HEK293 (cell line): Measurements from ENCODE around the gene ZNF764.
"Not testable (repeated sequence)": the region's sequence is repeated elsewhere in the genome, so short reads cannot be mapped to it uniquely, and the experiment has no call there.

Experiments used
- HOXA7 ChIP-seq: sonication (generic); formaldehyde crosslinking; IDR thresholded peaks from 2 replicates; pipeline ENCODE4 v1.8.1; 2022; ENCODE audit warnings: missing genetic modification reagents, borderline replicate concordance
- YY1 ChIP-seq: fragments of 450-650 bp; formaldehyde crosslinking; IDR thresholded peaks from 2 replicates; pipeline ENCODE4 v1.5.1; 2018; ENCODE audit warnings: missing biosample characterization, missing genetic modification characterization
- ZNF174 ChIP-seq: fragments of 450-650 bp; formaldehyde crosslinking; IDR thresholded peaks from 2 replicates; pipeline ENCODE4 v1.5.0; 2017; ENCODE audit warnings: missing biosample characterization, mild to moderate bottlenecking, missing genetic modification characterization
- ZNF23 ChIP-seq: fragments of 450-650 bp; formaldehyde crosslinking; IDR thresholded peaks from 2 replicates; pipeline ENCODE4 v1.5.1; 2016; ENCODE audit warnings: missing biosample characterization, missing genetic modification characterization, borderline replicate concordance
- ZNF274 ChIP-seq, 2 experiments: fragments of 200-500 bp in 1 of 2; fragments of 450-650 bp in 1 of 2; sonication (Bioruptor generic) in 1 of 2; formaldehyde crosslinking in 1 of 2; IDR thresholded peaks; 2 replicates each; pipeline versions ENCODE4 v1.5.1 to v1.6.1; 2014 to 2016; ENCODE audit warnings: borderline replicate concordance in 1 of 2, inconsistent platforms in 1 of 2, low read length in 1 of 2, missing biosample characterization in 1 of 2, missing genetic modification characterization in 1 of 2
- ZNF510 ChIP-seq: fragments of 450-650 bp; formaldehyde crosslinking; IDR thresholded peaks from 2 replicates; pipeline ENCODE4 v1.5.1; 2018; ENCODE audit warnings: mild to moderate bottlenecking, missing genetic modification characterization, missing biosample characterization; ENCODE audit not compliant: insufficient replicate concordance
- ZNF707 ChIP-seq: fragments of 450-650 bp; formaldehyde crosslinking; IDR thresholded peaks from 2 replicates; pipeline ENCODE4 v1.5.1; 2016; ENCODE audit warnings: missing biosample characterization, missing genetic modification characterization
- TF ChIP-seq, protein P1 (sequence below): fragments of 450-650 bp; formaldehyde crosslinking; IDR thresholded peaks from 2 replicates; pipeline ENCODE4 v1.5.1; 2016; ENCODE audit warnings: missing biosample characterization, missing genetic modification characterization
- TF ChIP-seq, protein P2 (sequence below): fragments of 450-650 bp; formaldehyde crosslinking; IDR thresholded peaks from 2 replicates; pipeline ENCODE4 v1.5.1; 2016; ENCODE audit warnings: missing biosample characterization, missing genetic modification characterization
- TF ChIP-seq, protein P3 (sequence below): fragments of 450-650 bp; formaldehyde crosslinking; IDR thresholded peaks from 2 replicates; pipeline ENCODE4 v1.5.1; 2017; ENCODE audit warnings: missing biosample characterization, mild to moderate bottlenecking, missing genetic modification characterization, moderate library complexity

DNA sequence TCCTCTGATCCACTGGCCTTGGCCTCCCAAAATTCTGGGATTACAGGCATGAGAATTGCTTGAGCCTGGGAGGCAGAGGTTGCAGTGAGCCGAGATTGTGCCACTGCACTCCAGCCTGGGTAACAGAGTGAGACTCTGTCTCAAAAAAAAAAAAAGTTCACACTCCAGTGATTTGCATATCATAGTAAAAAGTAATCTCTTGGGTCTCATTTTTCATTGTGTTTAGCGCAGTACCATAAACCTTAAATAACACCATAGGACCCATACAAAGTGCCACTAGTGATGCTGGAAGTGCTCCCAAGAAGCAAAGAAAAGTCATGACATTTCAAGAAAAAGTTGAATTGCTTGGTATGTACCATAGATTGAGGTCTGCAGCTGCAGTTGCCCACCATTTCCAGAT lies 31.4 kb upstream of the ZNF764 start:
- not testable (repeated sequence) for TF ChIP-seq HOXA7; YY1; ZNF23 (tag by site-specific recombination); ZNF510 (tag by site-specific recombination); ZNF274 (IDR thresholded peaks at IDR 0.05; ENCODE audit: low read length); ZNF274 (tag by site-specific recombination; IDR thresholded peaks at IDR 0.05; ENCODE audit: borderline replicate concordance); ZNF174 (tag by site-specific recombination); ZNF707 (tag by site-specific recombination)
- TF ChIP-seq, protein P1, sequence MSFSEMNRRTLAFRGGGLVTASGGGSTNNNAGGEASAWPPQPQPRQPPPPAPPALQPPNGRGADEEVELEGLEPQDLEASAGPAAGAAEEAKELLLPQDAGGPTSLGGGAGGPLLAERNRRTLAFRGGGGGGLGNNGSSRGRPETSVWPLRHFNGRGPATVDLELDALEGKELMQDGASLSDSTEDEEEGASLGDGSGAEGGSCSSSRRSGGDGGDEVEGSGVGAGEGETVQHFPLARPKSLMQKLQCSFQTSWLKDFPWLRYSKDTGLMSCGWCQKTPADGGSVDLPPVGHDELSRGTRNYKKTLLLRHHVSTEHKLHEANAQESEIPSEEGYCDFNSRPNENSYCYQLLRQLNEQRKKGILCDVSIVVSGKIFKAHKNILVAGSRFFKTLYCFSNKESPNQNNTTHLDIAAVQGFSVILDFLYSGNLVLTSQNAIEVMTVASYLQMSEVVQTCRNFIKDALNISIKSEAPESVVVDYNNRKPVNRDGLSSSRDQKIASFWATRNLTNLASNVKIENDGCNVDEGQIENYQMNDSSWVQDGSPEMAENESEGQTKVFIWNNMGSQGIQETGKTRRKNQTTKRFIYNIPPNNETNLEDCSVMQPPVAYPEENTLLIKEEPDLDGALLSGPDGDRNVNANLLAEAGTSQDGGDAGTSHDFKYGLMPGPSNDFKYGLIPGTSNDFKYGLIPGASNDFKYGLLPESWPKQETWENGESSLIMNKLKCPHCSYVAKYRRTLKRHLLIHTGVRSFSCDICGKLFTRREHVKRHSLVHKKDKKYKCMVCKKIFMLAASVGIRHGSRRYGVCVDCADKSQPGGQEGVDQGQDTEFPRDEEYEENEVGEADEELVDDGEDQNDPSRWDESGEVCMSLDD (tag by site-specific recombination): not testable (repeated sequence)
- TF ChIP-seq, protein P2, sequence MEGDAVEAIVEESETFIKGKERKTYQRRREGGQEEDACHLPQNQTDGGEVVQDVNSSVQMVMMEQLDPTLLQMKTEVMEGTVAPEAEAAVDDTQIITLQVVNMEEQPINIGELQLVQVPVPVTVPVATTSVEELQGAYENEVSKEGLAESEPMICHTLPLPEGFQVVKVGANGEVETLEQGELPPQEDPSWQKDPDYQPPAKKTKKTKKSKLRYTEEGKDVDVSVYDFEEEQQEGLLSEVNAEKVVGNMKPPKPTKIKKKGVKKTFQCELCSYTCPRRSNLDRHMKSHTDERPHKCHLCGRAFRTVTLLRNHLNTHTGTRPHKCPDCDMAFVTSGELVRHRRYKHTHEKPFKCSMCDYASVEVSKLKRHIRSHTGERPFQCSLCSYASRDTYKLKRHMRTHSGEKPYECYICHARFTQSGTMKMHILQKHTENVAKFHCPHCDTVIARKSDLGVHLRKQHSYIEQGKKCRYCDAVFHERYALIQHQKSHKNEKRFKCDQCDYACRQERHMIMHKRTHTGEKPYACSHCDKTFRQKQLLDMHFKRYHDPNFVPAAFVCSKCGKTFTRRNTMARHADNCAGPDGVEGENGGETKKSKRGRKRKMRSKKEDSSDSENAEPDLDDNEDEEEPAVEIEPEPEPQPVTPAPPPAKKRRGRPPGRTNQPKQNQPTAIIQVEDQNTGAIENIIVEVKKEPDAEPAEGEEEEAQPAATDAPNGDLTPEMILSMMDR (tag by site-specific recombination): not testable (repeated sequence)
- TF ChIP-seq, protein P3, sequence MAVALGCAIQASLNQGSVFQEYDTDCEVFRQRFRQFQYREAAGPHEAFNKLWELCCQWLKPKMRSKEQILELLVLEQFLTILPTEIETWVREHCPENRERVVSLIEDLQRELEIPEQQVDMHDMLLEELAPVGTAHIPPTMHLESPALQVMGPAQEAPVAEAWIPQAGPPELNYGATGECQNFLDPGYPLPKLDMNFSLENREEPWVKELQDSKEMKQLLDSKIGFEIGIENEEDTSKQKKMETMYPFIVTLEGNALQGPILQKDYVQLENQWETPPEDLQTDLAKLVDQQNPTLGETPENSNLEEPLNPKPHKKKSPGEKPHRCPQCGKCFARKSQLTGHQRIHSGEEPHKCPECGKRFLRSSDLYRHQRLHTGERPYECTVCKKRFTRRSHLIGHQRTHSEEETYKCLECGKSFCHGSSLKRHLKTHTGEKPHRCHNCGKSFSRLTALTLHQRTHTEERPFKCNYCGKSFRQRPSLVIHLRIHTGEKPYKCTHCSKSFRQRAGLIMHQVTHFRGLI (tag by site-specific recombination): not testable (repeated sequence)
